Temporal lobe (tissue), 1 donor: ENCODE measurements around the gene LCE7A. TPM values are rescaled to one million over a fixed set of nuclear protein-coding genes. Genes with fewer than 3 reads are reported as not detected.

ENCODE experiments used
- total RNA-seq: library from RNA; depleted of rRNA; stranded (reverse); fragments of >200 nt; gene quantifications from one replicate; pipeline ENCODE4 v1.2.3, GENCODE V29; 2014

Gene LCE7A
- total RNA-seq, 1 donor from 2014 or later, result not detected

Other genes starting within 250 kb of the LCE7A start
- not detected for gene LCE3B, start 246.2 kb upstream of the LCE7A start, total RNA-seq
- gene LCE3A, start 236.9 kb upstream of the LCE7A start, total RNA-seq, result not detected
- gene LCE2D, start 196.6 kb upstream of the LCE7A start, total RNA-seq, result not detected
- gene LCE2C, start 184.7 kb upstream of the LCE7A start, total RNA-seq, result not detected
- not detected for gene LCE2B, start 173.9 kb upstream of the LCE7A start, total RNA-seq
- not detected for gene LCE2A, start 161.7 kb upstream of the LCE7A start, total RNA-seq
- gene LCE4A, start 151.8 kb upstream of the LCE7A start, total RNA-seq, result not detected
- not detected for gene KPRP, start 102.0 kb upstream of the LCE7A start, total RNA-seq
- not detected for gene LCE1F, start 84.9 kb upstream of the LCE7A start, total RNA-seq
- gene LCE1E, start 73.7 kb upstream of the LCE7A start, total RNA-seq, result not detected
- not detected for gene LCE1D, start 63.3 kb upstream of the LCE7A start, total RNA-seq
- not detected for gene LCE1C, start 53.3 kb upstream of the LCE7A start, total RNA-seq
- gene LCE1B, start 48.0 kb upstream of the LCE7A start, total RNA-seq, result not detected
- gene LCE1A, start 32.5 kb upstream of the LCE7A start, total RNA-seq, result not detected
- not detected for gene LCE6A, start 17.1 kb upstream of the LCE7A start, total RNA-seq
- gene SMCP, start 18.3 kb downstream of the LCE7A start, total RNA-seq, result not detected
- gene IVL, start 48.5 kb downstream of the LCE7A start, total RNA-seq, result under 0.01 TPM
- gene SPRR5, start 87.2 kb downstream of the LCE7A start, total RNA-seq, result not detected
- not detected for gene SPRR4, start 110.7 kb downstream of the LCE7A start, total RNA-seq
- not detected for gene SPRR1A, start 124.1 kb downstream of the LCE7A start, total RNA-seq
- not detected for gene SPRR3, start 141.8 kb downstream of the LCE7A start, total RNA-seq
- gene SPRR1B, start 171.2 kb downstream of the LCE7A start, total RNA-seq, result not detected
- gene SPRR2D, start 181.1 kb downstream of the LCE7A start, total RNA-seq, result not detected
- not detected for gene SPRR2A, start 197.5 kb downstream of the LCE7A start, total RNA-seq
- gene SPRR2B, start 211.6 kb downstream of the LCE7A start, total RNA-seq, result not detected
- not detected for gene SPRR2E, start 234.5 kb downstream of the LCE7A start, total RNA-seq